Duodenal mucosa (tissue), 2 donors: ENCODE data around the gene PEMT.
A peak's percentile ranks its signal among the peaks of the same experiment; 100 is the strongest.

ENCODE experiments used
- H3K27ac ChIP-seq: one replicate; pipeline ENCODE4 v1.7.0; 2013; ENCODE audit warnings: low read depth, low read length
- H3K27me3 ChIP-seq, 2 donors: one replicate each; pipeline ENCODE4 v1.7.0; 2013; ENCODE audit warnings: low read length in 2 of 2, control low read depth in 1 of 2; ENCODE audit not compliant: insufficient read depth in 2 of 2, control insufficient read depth in 1 of 2
- H3K36me3 ChIP-seq, 2 donors: one replicate each; pipeline ENCODE4 v1.7.0; 2013; ENCODE audit warnings: low read length in 2 of 2, control low read depth in 1 of 2; ENCODE audit not compliant: insufficient read depth in 2 of 2, control insufficient read depth in 1 of 2
- H3K4me1 ChIP-seq, 2 donors: one replicate each; pipeline ENCODE4 v1.7.0; 2013; ENCODE audit warnings: low read length in 2 of 2, control low read depth in 1 of 2; ENCODE audit not compliant: insufficient read depth in 2 of 2, control insufficient read depth in 1 of 2
- H3K4me3 ChIP-seq, 2 donors: one replicate each; pipeline ENCODE4 v1.7.0; 2013; ENCODE audit warnings: low read length in 2 of 2, low read depth in 1 of 2
- H3K9ac ChIP-seq, 2 donors: one replicate each; pipeline ENCODE4 v1.7.0; 2013; ENCODE audit warnings: low read length in 2 of 2, low read depth in 1 of 2
- H3K9me3 ChIP-seq, 2 donors: one replicate each; pipeline ENCODE4 v1.7.0; 2013; ENCODE audit warnings: low read length in 2 of 2, control low read depth in 1 of 2; ENCODE audit not compliant: control insufficient read depth in 1 of 2

The PEMT gene

DNA sequence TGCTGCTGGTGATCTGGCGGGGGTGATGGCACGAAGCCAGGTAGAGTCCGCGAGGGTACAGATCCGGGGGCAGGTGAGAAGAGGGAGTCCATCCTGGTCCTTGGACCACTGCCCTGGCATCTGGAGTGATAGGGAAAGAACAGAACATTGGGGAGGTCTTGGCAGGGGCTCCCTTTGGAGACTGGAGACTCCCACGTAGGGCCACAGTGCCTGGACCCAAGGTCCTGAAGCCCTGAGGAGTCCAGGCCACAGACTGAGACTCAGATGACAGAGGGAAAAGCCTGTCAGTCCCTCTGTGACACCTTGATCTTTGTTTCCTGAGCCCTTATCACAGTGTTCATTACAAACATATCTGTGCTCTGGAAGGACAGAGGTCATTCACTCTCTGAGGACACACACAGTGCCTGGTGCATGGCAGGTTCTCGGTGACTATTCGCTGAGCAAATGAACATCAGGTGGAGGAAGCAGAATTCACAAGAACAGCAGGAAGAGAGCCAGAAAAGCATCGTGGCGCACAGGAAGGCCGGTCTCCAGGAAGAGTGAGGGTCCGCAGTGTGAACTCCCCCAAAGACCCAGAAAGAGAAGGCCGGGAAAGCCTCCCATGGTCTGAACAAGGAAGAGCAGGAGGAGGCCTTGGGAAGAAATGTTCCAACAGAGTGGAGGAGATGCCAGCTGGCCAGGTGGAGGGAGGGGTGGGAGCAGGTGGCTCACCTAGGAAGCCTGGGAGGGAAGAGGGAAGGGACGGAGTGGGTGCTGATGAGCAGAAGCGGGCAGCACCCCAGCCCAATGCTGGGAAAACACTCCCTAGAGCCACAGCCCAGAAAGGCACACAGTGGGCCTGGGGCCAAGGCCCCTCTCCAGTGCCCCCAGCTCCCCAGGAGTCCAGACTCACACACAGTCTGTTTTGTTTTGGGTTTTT lies 20.5 kb downstream of the PEMT start:
- no peaks in the 10 kb centered on the region for H3K9me3 ChIP-seq
- H3K4me3 ChIP-seq: peak overlapping the region; percentile 3 to 36
- no peaks in the 10 kb centered on the region for H3K27me3 ChIP-seq
- no peaks in the 10 kb centered on the region for H3K36me3 ChIP-seq
- H3K27ac ChIP-seq: peak overlapping the region; percentile 47
- H3K9ac ChIP-seq: peak overlapping the region; percentile 0 to 20
- peaks cover 51 to 54% of the 10 kb centered on the region in 2 donors for H3K4me1 ChIP-seq

- no peak overlapping the region for H3K27ac ChIP-seq
- H3K4me3 ChIP-seq: no peak overlapping the region
- no peaks in the 10 kb centered on the region for H3K27me3 ChIP-seq
- H3K9ac ChIP-seq: peak overlapping the region; percentile 0 to 20
- H3K36me3 ChIP-seq: no peaks in the 10 kb centered on the region
- H3K9me3 ChIP-seq: no peaks in the 10 kb centered on the region
- peaks cover 43 to 46% of the 10 kb centered on the region in 2 donors for H3K4me1 ChIP-seq
Measured at GRCh38 chr17:17570140-17570797, 21.2 kb downstream of the PEMT start.

- H3K9ac ChIP-seq: peak overlapping the region in 1 of 2 donors; percentile 20
- peaks cover 39 to 42% of the 10 kb centered on the region in 2 donors for H3K4me1 ChIP-seq
- H3K9me3 ChIP-seq: no peaks in the 10 kb centered on the region
- no peak overlapping the region for H3K27ac ChIP-seq
- H3K27me3 ChIP-seq: no peaks in the 10 kb centered on the region
- H3K4me3 ChIP-seq: no peak overlapping the region
- no peaks in the 10 kb centered on the region for H3K36me3 ChIP-seq
Measured at GRCh38 chr17:17569691-17570090, 21.8 kb downstream of the PEMT start.

- H3K9ac ChIP-seq: no peak overlapping the region
- no peak overlapping the region for H3K27ac ChIP-seq
- no peaks in the 10 kb centered on the region for H3K9me3 ChIP-seq
- no peaks in the 10 kb centered on the region for H3K27me3 ChIP-seq
- no peaks in the 10 kb centered on the region for H3K36me3 ChIP-seq
- no peak overlapping the region for H3K4me3 ChIP-seq
- peaks cover 43 to 47% of the 10 kb centered on the region in 2 donors for H3K4me1 ChIP-seq
Measured at GRCh38 chr17:17568772-17569195, 22.7 kb downstream of the PEMT start.

- H3K9ac ChIP-seq: no peak overlapping the region
- no peak overlapping the region for H3K4me3 ChIP-seq
- H3K27ac ChIP-seq: no peak overlapping the region
- no peaks in the 10 kb centered on the region for H3K9me3 ChIP-seq
- H3K4me1 ChIP-seq: peaks cover 53% of the 10 kb centered on the region in 2 donors
- H3K36me3 ChIP-seq: no peaks in the 10 kb centered on the region
- no peaks in the 10 kb centered on the region for H3K27me3 ChIP-seq
Measured at GRCh38 chr17:17567631-17568030, 23.9 kb downstream of the PEMT start.

- Histone ChIP-seq H3K9ac (no peak overlapping the region), H3K27me3 (no peaks in the 10 kb centered on the region), H3K9me3 (no peaks in the 10 kb centered on the region), H3K27ac (no peak overlapping the region), H3K36me3 (no peaks in the 10 kb centered on the region), H3K4me1 (peaks cover 48 to 52% of the 10 kb centered on the region in 2 donors), H3K4me3 (no peak overlapping the region)
Measured at GRCh38 chr17:17566896-17567513, 24.5 kb downstream of the PEMT start.

DNA sequence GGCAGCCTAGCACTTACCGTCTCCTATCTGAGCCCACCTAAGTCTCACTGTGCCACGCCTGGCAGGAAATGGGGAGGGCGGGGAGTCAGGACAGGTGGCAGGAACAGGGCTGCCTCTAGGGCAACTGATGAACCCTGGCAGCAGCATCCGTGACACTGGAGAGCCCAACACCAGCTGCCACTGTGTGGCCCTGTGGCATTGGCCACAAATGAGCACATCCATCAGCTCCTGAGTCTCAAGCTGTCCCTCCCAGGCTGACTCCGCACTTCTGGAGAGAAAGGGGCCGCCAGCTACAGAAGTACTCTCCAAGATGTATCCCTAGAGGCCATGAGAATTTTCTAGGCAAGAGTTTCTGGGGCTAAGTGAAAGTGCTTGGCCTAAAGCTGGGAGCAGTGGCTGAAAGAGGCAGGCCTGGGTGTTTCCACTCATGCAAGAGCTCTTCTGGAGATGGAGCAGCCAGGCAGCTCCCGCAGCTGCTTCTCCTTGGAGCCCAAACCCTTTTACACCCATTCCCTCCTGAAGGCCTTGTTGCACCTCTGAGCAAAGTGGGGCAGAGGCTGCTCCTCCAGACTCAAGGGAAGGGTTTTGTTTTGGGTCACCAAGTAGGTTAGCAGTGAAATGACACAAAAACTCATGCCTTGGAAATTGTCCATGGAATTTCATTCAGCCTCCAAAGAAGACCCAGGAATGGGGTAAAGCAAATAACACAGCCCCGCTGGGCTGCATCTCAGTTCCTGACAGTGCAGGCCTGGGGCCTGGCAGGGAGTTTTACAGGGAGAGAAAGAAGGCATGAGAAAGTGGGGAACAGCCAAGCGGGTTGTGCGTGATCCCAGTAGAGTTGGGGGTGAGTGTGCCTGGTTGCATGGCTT lies 25.8 kb downstream of the PEMT start:
- H3K9ac ChIP-seq: no peak overlapping the region
- H3K9me3 ChIP-seq: no peaks in the 10 kb centered on the region
- H3K4me1 ChIP-seq: peaks cover 36 to 39% of the 10 kb centered on the region in 2 donors
- H3K27me3 ChIP-seq: no peaks in the 10 kb centered on the region
- peak overlapping the region; percentile 17 for H3K27ac ChIP-seq
- no peaks in the 10 kb centered on the region for H3K36me3 ChIP-seq
- H3K4me3 ChIP-seq: no peak overlapping the region

DNA sequence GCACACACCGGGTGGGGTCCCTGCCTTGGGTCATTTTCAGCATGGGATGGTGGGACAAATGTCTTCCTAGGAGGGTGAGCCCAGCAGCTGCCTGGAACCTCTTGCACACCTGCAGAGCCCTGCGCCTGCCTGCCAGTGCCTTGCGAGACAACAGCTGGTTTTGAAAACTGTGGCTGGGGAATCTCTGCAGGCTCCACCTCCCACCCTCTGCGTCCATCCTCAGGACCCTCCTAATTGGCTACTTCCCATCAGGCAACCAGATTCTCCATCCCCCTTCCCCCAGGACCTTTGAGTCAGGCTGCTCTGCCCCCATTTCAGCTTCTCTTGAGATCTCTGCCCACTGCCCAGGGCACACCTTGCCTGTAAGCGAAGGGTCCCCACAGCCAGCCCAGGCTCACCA lies 26.6 kb downstream of the PEMT start:
- H3K9ac ChIP-seq: no peak overlapping the region
- H3K36me3 ChIP-seq: no peaks in the 10 kb centered on the region
- no peak overlapping the region for H3K27ac ChIP-seq
- H3K27me3 ChIP-seq: no peaks in the 10 kb centered on the region
- H3K4me1 ChIP-seq: peaks cover 28 to 31% of the 10 kb centered on the region in 2 donors
- H3K4me3 ChIP-seq: no peak overlapping the region
- H3K9me3 ChIP-seq: no peaks in the 10 kb centered on the region

DNA sequence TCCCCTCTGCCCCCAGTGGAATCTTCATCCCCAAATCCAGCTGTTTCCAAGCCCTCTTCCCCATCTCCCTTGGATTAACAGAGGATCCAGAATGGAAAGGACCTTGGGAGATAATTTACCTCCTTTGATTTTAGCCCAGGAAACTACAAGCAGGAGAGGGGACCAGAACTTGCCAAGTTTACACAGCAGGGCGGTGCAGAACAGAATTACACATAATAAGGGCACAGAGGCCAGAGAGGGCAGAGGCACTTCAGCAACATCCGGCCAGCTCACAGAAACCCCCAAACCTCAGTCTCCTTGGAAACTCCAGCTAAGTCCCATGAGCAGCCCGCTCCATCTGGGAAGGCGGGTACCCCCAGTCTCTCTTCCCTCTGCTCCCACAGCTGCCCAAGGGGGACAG lies 27.2 kb downstream of the PEMT start:
- Histone ChIP-seq H3K36me3 (no peaks in the 10 kb centered on the region), H3K9ac (no peak overlapping the region)

More for the DNA sequence above, 27.2 kb downstream of the PEMT start:
- H3K4me1 ChIP-seq: peaks cover 22 to 27% of the 10 kb centered on the region in 2 donors
- H3K27me3 ChIP-seq: no peaks in the 10 kb centered on the region
- H3K9me3 ChIP-seq: no peaks in the 10 kb centered on the region
- no peak overlapping the region for H3K27ac ChIP-seq
- no peak overlapping the region for H3K4me3 ChIP-seq
